ENCODE measurements around the gene EDRF1.
A peak's percentile ranks its signal among the peaks of the same experiment; 100 is the strongest.

The EDRF1 gene

GRCh38 chr10:125691160-125691981 is 28.1 kb upstream of the EDRF1 start (continued):
- no peak; the same call in 1 of the 2 replicates for TF ChIP-seq ZNF24 (tag by site-specific recombination; IDR thresholded peaks at IDR 0.05)
- TF ChIP-seq ZNF433 (tag by site-specific recombination; IDR thresholded peaks at IDR 0.05; ENCODE audit: low read depth): no peak
- TF ChIP-seq ZNF530 (tag by site-specific recombination; IDR thresholded peaks at IDR 0.05; ENCODE audit: low read depth): no peak
- peak; percentile 54 for TF ChIP-seq PRDM6 (tag by site-specific recombination; IDR thresholded peaks at IDR 0.05)
- TF ChIP-seq ZNF221 (tag by site-specific recombination; IDR thresholded peaks at IDR 0.05; ENCODE audit: borderline replicate concordance): no peak
- TF ChIP-seq ZNF133 (tag by site-specific recombination; IDR thresholded peaks at IDR 0.05): no peak
- TF ChIP-seq ZNF501 (tag by site-specific recombination; IDR thresholded peaks at IDR 0.05): peak; percentile 73
- peak; percentile 75 for TF ChIP-seq MZF1 (tag by site-specific recombination; IDR thresholded peaks at IDR 0.05; ENCODE audit: borderline replicate concordance)
- TF ChIP-seq ZNF280C (tag by site-specific recombination; IDR thresholded peaks at IDR 0.05): no peak
- no peak for TF ChIP-seq PRDM1 (tag by site-specific recombination; IDR thresholded peaks at IDR 0.05)
- peak; percentile 58; the same call in 1 of the 2 replicates for TF ChIP-seq ZNF843 (tag by site-specific recombination; IDR thresholded peaks at IDR 0.05)
- TF ChIP-seq ZNF777 (tag by site-specific recombination; IDR thresholded peaks at IDR 0.05; ENCODE audit: borderline replicate concordance): no peak
- peak; percentile 77 for TF ChIP-seq OSR2 (tag by site-specific recombination; IDR thresholded peaks at IDR 0.05)
- 0 out of 2 replicates have a peak, but pooled peaks have one; percentile 64 for TF ChIP-seq ZFP37 (tag by site-specific recombination; IDR thresholded peaks at IDR 0.05)
- TF ChIP-seq ZBTB6 (tag by site-specific recombination; IDR thresholded peaks at IDR 0.05): no peak
- TF ChIP-seq ZSCAN18 (tag by site-specific recombination; IDR thresholded peaks at IDR 0.05): no peak
- TF ChIP-seq ZNF555 (tag by site-specific recombination; conservative IDR thresholded peaks at IDR 0.05): no peak
- TF ChIP-seq ZNF677 (tag by site-specific recombination; IDR thresholded peaks at IDR 0.05): no peak
- no peak for TF ChIP-seq GFI1B (tag by site-specific recombination; IDR thresholded peaks at IDR 0.05)
- peak; percentile 22; the same call in 1 of the 2 replicates for TF ChIP-seq KLF10 (tag by site-specific recombination; IDR thresholded peaks at IDR 0.05)
- no peak for TF ChIP-seq YY1 (tag by site-specific recombination; IDR thresholded peaks at IDR 0.05)
- TF ChIP-seq ZNF623 (tag by site-specific recombination; IDR thresholded peaks at IDR 0.05): no peak
- no peak for TF ChIP-seq AEBP2 (tag by site-specific recombination; IDR thresholded peaks at IDR 0.05; ENCODE audit: borderline replicate concordance)
- TF ChIP-seq ZNF707 (tag by site-specific recombination; IDR thresholded peaks at IDR 0.05): no peak
- 0 out of 2 replicates have a peak, but pooled peaks have one; percentile 31 for TF ChIP-seq REPIN1 (tag by site-specific recombination; IDR thresholded peaks at IDR 0.05; ENCODE audit: low read depth)
- no peak for TF ChIP-seq ZNF624 (tag by site-specific recombination; IDR thresholded peaks at IDR 0.05)
- no peak for TF ChIP-seq ZNF510 (tag by site-specific recombination; IDR thresholded peaks at IDR 0.05; ENCODE audit: insufficient replicate concordance)
- no peak for TF ChIP-seq ZSCAN4 (tag by site-specific recombination; IDR thresholded peaks at IDR 0.05)
- peak; percentile 93 for TF ChIP-seq ZNF600 (tag by site-specific recombination; IDR thresholded peaks at IDR 0.05)

Measured in HEK293 (cell line).